ENCODE data around the gene ANKS1A. TPM values are rescaled to one million over a fixed set of nuclear protein-coding genes. Genes with fewer than 3 reads are reported as not detected.
A peak's percentile ranks its signal among the peaks of the same experiment; 100 is the strongest.
"Not testable (repeated sequence)": the region's sequence is repeated elsewhere in the genome, so short reads cannot be mapped to it uniquely, and the experiment has no call there.

ANKS1A gene
- total RNA-seq, result 1 to 10 TPM; 6.4 to 6.9 TPM
- 6.0 TPM for polyA plus RNA-seq (2013, experiment 1 of 2)
- 7.1 TPM for polyA plus RNA-seq (2013, experiment 2 of 2)
- total RNA-seq, result 11.9 to 56.1 (median 29.1) reads per million in 172 experiments

- intact Hi-C loops (cut with DNase I, micrococcal nuclease), result loop anchor here (2.0 to 10.0 kb wide), 6 partner anchors 97 to 642 kb away; partner anchors contain the start of genes BLTP3A (in 1 of the 2), ILRUN (in 1 of the 2), SMIM29 (in 1 of the 2) and SNRPC (in 1 of the 2)
- peaks cover 36% of the 10 kb centered on the region for H3K4me1 ChIP-seq (ENCODE audit: insufficient read depth, low read length)
- peaks cover 5% of the 10 kb centered on the region for H3K36me3 ChIP-seq (ENCODE audit: insufficient read depth, low read length)
- Mint-ChIP-seq H3K27me3 (no peaks in the 10 kb centered on the region), H3K4me1 (ENCODE audit: low read depth) (peaks cover 52% of the 10 kb centered on the region), H3K27ac (peak within 1 kb of the TSS; percentile 97), H3K4me3 (peak within 1 kb of the TSS; percentile 97), H3K36me3 (ENCODE audit: low read depth) (peaks cover 44% of the 10 kb centered on the region), H3K9me3 (no peaks in the 10 kb centered on the region)
- H3K27me3 ChIP-seq (ENCODE audit: control insufficient read depth in 1 of 2, insufficient read depth in 2 of 2, low read length in 2 of 2), result no peaks in the 10 kb centered on the region
- H3K9me3 ChIP-seq (ENCODE audit: control insufficient read depth in 1 of 2, insufficient read depth in 1 of 2, low read length in 2 of 2), result no peaks in the 10 kb centered on the region
- CTCF ChIA-PET, result interaction anchor here (1.0 to 1.4 kb wide), 2 partner anchors 23 to 95 kb away, joined by 3 read pairs; no protein-coding TSS in a partner anchor
- ATAC-seq (ENCODE audit: poor library complexity) (peak; percentile 69), DNase-seq (peak; percentile 86 to 96 (median 89))
- peak within 1 kb of the TSS; percentile 98 for H3K4me3 ChIP-seq (ENCODE audit: low read length)
- TF ChIP-seq CTCF (IDR thresholded peaks at IDR 0.05), result no peak
- POLR2A ChIA-PET, result interaction anchor here (0.6 to 3.5 kb wide), 22 partner anchors 10 to 1268 kb away, joined by 3 to 48 read pairs (median 6); partner anchors contain the start of genes BLTP3A, HMGA1, ILRUN and ITPR3
- peak within 1 kb of the TSS; percentile 90 to 93 for H3K27ac ChIP-seq (ENCODE audit: low read depth in 1 of 2, low read length in 2 of 2)
Observed at GRCh38 chr6:34888874-34889555, at the start of gene ANKS1A. TSS of gene ANKS1A (plus strand) at chr6:34889255. CDS start at chr6:34889403, 148 bp downstream.

- DNase-seq, result no peak
- Mint-ChIP-seq H3K4me3 (no peak overlapping the region), H3K36me3 (ENCODE audit: low read depth) (peaks cover 60% of the 10 kb centered on the region), H3K4me1 (ENCODE audit: low read depth) (no peaks in the 10 kb centered on the region), H3K9me3 (no peaks in the 10 kb centered on the region), H3K27ac (no peak overlapping the region), H3K27me3 (no peaks in the 10 kb centered on the region)
- H3K36me3 ChIP-seq (ENCODE audit: insufficient read depth, low read length), result peaks cover 20% of the 10 kb centered on the region
- no peak for TF ChIP-seq CTCF (IDR thresholded peaks at IDR 0.05)
- no peaks in the 10 kb centered on the region for H3K27me3 ChIP-seq (ENCODE audit: control insufficient read depth in 1 of 2, insufficient read depth in 2 of 2, low read length in 2 of 2)
- CTCF ChIA-PET, result no interaction called here
- no peak overlapping the region for H3K4me3 ChIP-seq (ENCODE audit: low read length)
- no peak overlapping the region for H3K27ac ChIP-seq (ENCODE audit: low read depth in 1 of 2, low read length in 2 of 2)
- intact Hi-C loops (cut with DNase I, micrococcal nuclease), result no loop called here
- ATAC-seq (ENCODE audit: poor library complexity), result no peak
- H3K4me1 ChIP-seq (ENCODE audit: insufficient read depth, low read length), result no peaks in the 10 kb centered on the region
- POLR2A ChIA-PET, result no interaction called here
- H3K9me3 ChIP-seq (ENCODE audit: control insufficient read depth in 1 of 2, insufficient read depth in 1 of 2, low read length in 2 of 2), result no peaks in the 10 kb centered on the region
Observed at GRCh38 chr6:34839666-34840352, 49.2 kb upstream of the ANKS1A start.

GRCh38 chr6:34849066-34849465 is 40.0 kb upstream of the ANKS1A start:
- H3K36me3 ChIP-seq (ENCODE audit: insufficient read depth, low read length), result peaks cover 12% of the 10 kb centered on the region
- POLR2A ChIA-PET; H3K9me3 Mint-ChIP-seq; H3K27ac Mint-ChIP-seq; intact Hi-C loops (cut with DNase I, micrococcal nuclease); H3K4me1 ChIP-seq (ENCODE audit: insufficient read depth, low read length); H3K27me3 Mint-ChIP-seq; H3K4me3 ChIP-seq (ENCODE audit: low read length); ATAC-seq (ENCODE audit: poor library complexity); H3K9me3 ChIP-seq (ENCODE audit: control insufficient read depth in 1 of 2, insufficient read depth in 1 of 2, low read length in 2 of 2); H3K4me3 Mint-ChIP-seq; DNase-seq; H3K27me3 ChIP-seq (ENCODE audit: control insufficient read depth in 1 of 2, insufficient read depth in 2 of 2, low read length in 2 of 2); CTCF ChIA-PET; H3K27ac ChIP-seq (ENCODE audit: low read depth in 1 of 2, low read length in 2 of 2); H3K4me1 Mint-ChIP-seq (ENCODE audit: low read depth): not testable (repeated sequence)
- H3K36me3 Mint-ChIP-seq (ENCODE audit: low read depth), result peaks cover 60% of the 10 kb centered on the region
